Measurements from ENCODE around the gene LPP.
A peak's percentile ranks its signal among the peaks of the same experiment; 100 is the strongest.

The LPP gene

DNA sequence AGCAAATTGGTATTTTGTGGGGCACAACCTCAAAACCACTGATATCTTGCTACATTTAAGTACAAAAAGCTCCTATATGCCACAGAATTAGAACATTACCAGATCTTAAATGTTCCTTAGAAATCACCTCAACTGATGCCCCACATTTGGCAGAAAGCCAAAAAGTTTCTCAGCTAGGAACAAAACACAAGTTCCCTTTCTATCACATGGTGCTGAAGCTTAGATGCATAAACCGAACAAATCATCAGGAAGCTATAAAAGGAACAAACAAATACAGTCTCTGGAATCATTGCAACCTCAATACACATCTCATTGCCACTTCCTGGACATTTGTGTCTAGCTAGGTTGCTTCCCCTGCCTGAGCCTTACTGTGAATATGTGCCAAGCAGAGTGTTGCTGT lies 492.6 kb downstream of the LPP start:
- H3K36me3 ChIP-seq (ENCODE audit: control insufficient read depth, low read length): peaks cover 3% of the 10 kb centered on the region; the same call in 1 of the 2 replicates
- H3F3A ChIP-seq (ENCODE audit: control insufficient read depth, insufficient read depth): peaks cover 3% of the 10 kb centered on the region; the same call in 1 of the 2 replicates
- no peak overlapping the region for H3K4me3 ChIP-seq (ENCODE audit: low read length)
- no peak overlapping the region for H3K27ac ChIP-seq (ENCODE audit: low read depth, low read length)
- H3K9me2 ChIP-seq (replicated peaks; ENCODE audit: control insufficient read depth, low read length): no peaks in the 10 kb centered on the region
- no peaks in the 10 kb centered on the region for H3K27me3 ChIP-seq (ENCODE audit: control insufficient read depth, low read length)
- H3K9me3 ChIP-seq (ENCODE audit: control insufficient read depth, insufficient read depth, low read length): no peaks in the 10 kb centered on the region
- no peak for TF ChIP-seq EZH2phosphoT487 (IDR thresholded peaks at IDR 0.05; ENCODE audit: borderline replicate concordance, low read length)
- no peak for TF ChIP-seq CTCF (IDR thresholded peaks at IDR 0.05; ENCODE audit: low read depth, low read length, poor library complexity, severe bottlenecking)
- no peaks in the 10 kb centered on the region for H4K20me1 ChIP-seq (ENCODE audit: control insufficient read depth, insufficient read depth, low read depth, low read length)
- H3K4me2 ChIP-seq (ENCODE audit: low read length): peak overlapping the region; percentile 12; the same call in 1 of the 2 replicates
- H3K79me2 ChIP-seq (ENCODE audit: control insufficient read depth, low read length): no peaks in the 10 kb centered on the region
- peaks cover 29% of the 10 kb centered on the region for H3K4me1 ChIP-seq (ENCODE audit: control insufficient read depth, low read length)

- Histone ChIP-seq H3K4me3 (ENCODE audit: low read length) (no peak overlapping the region), H3F3A (ENCODE audit: control insufficient read depth, insufficient read depth) (peaks cover 3% of the 10 kb centered on the region; the same call in 1 of the 2 replicates), H3K4me2 (ENCODE audit: low read length) (no peak overlapping the region), H3K4me1 (ENCODE audit: control insufficient read depth, low read length) (peaks cover 29% of the 10 kb centered on the region), H3K9me3 (ENCODE audit: control insufficient read depth, insufficient read depth, low read length) (no peaks in the 10 kb centered on the region), H4K20me1 (ENCODE audit: control insufficient read depth, insufficient read depth, low read depth, low read length) (no peaks in the 10 kb centered on the region), H3K27me3 (ENCODE audit: control insufficient read depth, low read length) (no peaks in the 10 kb centered on the region), H3K27ac (ENCODE audit: low read depth, low read length) (no peak overlapping the region), H3K79me2 (ENCODE audit: control insufficient read depth, low read length) (no peaks in the 10 kb centered on the region), H3K9me2 (replicated peaks; ENCODE audit: control insufficient read depth, low read length) (no peaks in the 10 kb centered on the region), H3K36me3 (ENCODE audit: control insufficient read depth, low read length) (peaks cover 3% of the 10 kb centered on the region; the same call in 1 of the 2 replicates)
- TF ChIP-seq EZH2phosphoT487 (IDR thresholded peaks at IDR 0.05; ENCODE audit: borderline replicate concordance, low read length): no peak
- no peak for TF ChIP-seq CTCF (IDR thresholded peaks at IDR 0.05; ENCODE audit: low read depth, low read length, poor library complexity, severe bottlenecking)
Observed at GRCh38 chr3:188647237-188647636, 493.3 kb downstream of the LPP start.

- H3K4me3 ChIP-seq (ENCODE audit: low read length): no peak overlapping the region
- peaks cover 14% of the 10 kb centered on the region for H3K4me1 ChIP-seq (ENCODE audit: control insufficient read depth, low read length)
- H3K9me2 ChIP-seq (replicated peaks; ENCODE audit: control insufficient read depth, low read length): no peaks in the 10 kb centered on the region
- H3K27me3 ChIP-seq (ENCODE audit: control insufficient read depth, low read length): no peaks in the 10 kb centered on the region
- 0 out of 2 replicates have a peak, but pooled peaks cover 3% of the 10 kb centered on the region for H3F3A ChIP-seq (ENCODE audit: control insufficient read depth, insufficient read depth)
- no peaks in the 10 kb centered on the region for H3K79me2 ChIP-seq (ENCODE audit: control insufficient read depth, low read length)
- no peaks in the 10 kb centered on the region for H4K20me1 ChIP-seq (ENCODE audit: control insufficient read depth, insufficient read depth, low read depth, low read length)
- H3K36me3 ChIP-seq (ENCODE audit: control insufficient read depth, low read length): peaks cover 3% of the 10 kb centered on the region; the same call in 1 of the 2 replicates
- no peak overlapping the region for H3K27ac ChIP-seq (ENCODE audit: low read depth, low read length)
- no peak overlapping the region for H3K4me2 ChIP-seq (ENCODE audit: low read length)
- TF ChIP-seq EZH2phosphoT487 (IDR thresholded peaks at IDR 0.05; ENCODE audit: borderline replicate concordance, low read length): no peak
- no peak for TF ChIP-seq CTCF (IDR thresholded peaks at IDR 0.05; ENCODE audit: low read depth, low read length, poor library complexity, severe bottlenecking)
- H3K9me3 ChIP-seq (ENCODE audit: control insufficient read depth, insufficient read depth, low read length): no peaks in the 10 kb centered on the region
Observed at GRCh38 chr3:188649521-188649920, 495.6 kb downstream of the LPP start.
